Activated CD4-positive, alpha-beta T cell treated with anti-CD3 and anti-CD28 coated beads, Interleukin-2, amount 50 U/mL, for 1 hour (primary cell): Measurements from ENCODE around the gene NT5DC2.
A peak's percentile ranks its signal among the peaks of the same experiment; 100 is the strongest.
"Not testable (repeated sequence)": the region's sequence is repeated elsewhere in the genome, so short reads cannot be mapped to it uniquely, and the experiment has no call there.

Experiments
- DNase-seq: peaks from one replicate; pipeline ENCODE4 v3.0.0-alpha.2; 2020

Gene NT5DC2

GRCh38 chr3:52536369-52537164 is 2.9 kb upstream of the NT5DC2 start, which contains the start of gene UQCC5:
TSS of gene UQCC5 (plus strand) at chr3:52536605. CDS start at chr3:52536756, 151 bp downstream.
- DNase-seq = peak; percentile 96

DNA sequence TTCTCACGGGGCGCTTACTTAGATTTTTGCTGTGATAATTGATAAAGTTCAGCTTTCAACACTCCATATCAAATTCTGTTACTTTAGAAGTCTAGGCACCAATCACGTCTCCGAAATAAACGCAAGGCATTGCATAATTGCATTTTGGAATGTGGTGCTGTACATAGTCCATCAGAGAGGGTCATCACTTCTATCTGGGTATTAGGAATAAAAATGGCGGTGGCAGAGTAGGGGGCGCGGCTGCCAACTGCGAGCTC is 2.4 kb upstream of the NT5DC2 start:
- DNase-seq = no peak

- no peak for DNase-seq
These were observed 1.9 kb upstream of the NT5DC2 start for GRCh38 chr3:52535411-52536111.

GRCh38 chr3:52534281-52535183 is 875 bp upstream of the NT5DC2 start:
- DNase-seq = no peak

GRCh38 chr3:52532838-52533622 is 627 bp downstream of the NT5DC2 start:
- peak; percentile 24 for DNase-seq

DNA sequence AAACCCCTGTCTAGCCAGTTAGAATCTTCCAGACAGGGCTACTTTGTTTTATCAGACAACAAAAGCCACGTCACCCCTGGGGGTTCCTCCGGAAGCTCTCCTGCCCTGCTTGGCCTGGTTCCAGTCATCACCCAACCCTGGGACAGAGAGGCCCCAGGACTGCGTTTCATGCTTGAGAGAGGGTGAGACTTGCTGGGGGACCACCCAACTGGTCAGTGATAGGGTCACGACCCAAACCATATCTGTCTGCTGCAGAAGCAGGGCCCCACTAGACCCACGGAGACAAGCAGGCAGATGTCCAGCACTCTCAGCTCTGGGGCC is 1.2 kb downstream of the NT5DC2 start:
- DNase-seq = no peak

DNA sequence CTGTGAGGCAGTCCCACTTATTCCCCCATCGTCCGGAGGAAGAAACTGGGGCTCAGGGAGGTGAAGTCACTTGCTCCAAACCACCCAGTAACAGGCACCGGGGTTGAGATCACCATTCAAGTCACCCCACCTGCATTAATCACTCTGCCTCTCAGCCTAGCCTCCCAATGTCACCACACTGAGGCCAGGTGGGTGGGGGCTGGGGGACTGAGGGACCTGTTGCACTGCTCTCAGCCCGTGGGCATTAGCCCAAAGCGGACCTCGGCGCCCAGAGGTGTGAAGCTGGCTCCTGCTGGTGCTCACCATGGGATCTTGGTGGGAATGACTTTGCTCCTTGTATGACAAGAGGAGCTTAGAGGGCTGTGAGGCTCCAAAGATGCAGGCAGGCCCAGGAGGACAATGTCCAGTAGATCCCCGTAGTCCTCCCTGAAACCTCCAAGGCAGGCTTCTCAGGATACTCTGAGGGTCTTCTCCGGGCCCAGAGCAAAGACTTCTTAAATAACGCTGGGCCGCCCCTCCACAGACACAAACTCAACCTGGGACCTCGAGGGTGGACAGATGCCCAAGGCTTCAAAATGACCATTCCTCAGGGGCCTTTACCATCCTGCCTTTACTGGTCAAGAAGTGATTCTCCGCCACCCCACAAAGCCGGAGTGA is 1.7 kb downstream of the NT5DC2 start:
- no peak for DNase-seq

- DNase-seq = no peak
These were observed 2.5 kb downstream of the NT5DC2 start for GRCh38 chr3:52530918-52531826.

GRCh38 chr3:52529376-52530333 is 4.0 kb downstream of the NT5DC2 start:
- no peak for DNase-seq

DNA sequence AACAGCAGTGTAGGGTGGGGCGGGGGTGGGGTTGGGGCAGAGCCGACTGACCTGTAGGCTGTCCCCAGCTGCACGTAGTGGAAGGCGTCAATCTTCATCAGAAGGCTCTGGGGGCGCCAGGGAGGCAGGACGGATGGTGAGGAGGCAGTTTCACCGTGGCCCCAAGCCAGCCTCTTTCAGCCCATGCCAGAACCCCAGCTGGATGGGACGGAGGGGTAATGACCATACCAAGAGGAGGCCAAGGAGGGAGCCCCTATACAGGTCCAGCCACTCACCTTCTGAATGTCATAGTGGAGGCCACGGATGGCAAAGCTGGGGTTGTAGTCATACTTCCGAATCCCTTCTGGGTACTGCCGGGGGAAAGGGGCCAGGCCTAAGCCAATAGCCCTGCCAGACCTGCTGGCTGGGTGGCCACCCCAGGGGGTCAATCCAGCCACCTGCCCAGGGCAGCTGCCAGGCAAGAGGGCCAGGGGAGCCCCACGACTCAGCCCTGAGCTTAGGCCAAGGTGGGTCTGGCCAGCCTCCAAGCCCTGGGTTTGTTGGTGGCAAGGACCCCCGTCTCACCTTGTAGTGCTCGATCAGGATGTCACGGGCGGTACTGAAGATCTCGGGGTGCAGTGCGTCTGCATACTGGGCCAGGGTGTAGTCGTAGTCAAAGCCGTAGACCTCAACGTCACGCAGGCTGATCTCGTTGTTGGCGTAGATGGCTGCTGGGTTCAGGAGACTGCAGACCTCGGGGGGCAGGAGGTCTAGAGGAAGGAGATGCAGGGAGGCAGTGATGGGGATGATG is 4.9 kb downstream of the NT5DC2 start:
- no peak for DNase-seq

DNA sequence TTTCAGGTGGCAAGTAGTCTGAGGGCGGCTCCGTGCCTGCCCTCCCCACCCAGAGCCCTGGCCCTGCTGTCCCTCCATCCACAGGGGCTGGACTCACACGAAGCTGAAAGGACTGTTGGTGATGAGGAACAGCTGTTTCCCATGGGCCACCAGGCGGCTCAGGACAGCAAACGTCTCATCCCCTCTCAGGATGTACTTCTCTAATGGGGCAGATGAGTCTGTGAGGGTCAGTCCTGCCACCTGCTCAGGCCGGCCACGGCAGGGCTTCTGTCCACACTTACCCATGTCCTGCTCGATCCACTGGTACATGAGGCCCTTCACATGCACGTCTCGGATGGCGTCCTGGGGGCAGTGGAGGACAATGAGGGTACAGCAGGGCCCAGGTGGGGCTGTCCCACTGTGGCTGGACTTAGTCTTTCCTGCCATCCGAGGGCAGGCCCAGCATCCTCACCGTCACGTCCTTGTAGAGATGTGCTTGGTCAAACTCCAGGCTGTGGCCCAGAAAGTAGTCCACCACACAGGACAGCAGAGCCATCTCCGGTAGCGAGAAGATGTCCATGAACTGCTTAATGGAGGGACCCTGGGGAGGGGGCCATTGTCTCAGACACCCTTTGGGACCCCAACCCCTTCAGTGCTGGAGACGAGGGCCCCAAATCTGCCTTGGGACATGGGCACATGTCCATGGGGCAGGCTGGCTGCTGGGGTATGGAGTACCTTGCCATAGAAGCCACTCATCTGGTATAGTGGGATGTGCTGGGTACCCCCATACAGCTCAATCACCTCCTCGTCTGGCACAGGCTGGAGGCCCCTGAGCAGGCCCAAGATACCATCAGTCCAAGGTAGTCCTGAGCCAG is 5.7 kb downstream of the NT5DC2 start:
- no peak for DNase-seq

GRCh38 chr3:52527039-52527731 is 6.5 kb downstream of the NT5DC2 start:
- no peak for DNase-seq

GRCh38 chr3:52526671-52527038 is 7.0 kb downstream of the NT5DC2 start:
- not testable (repeated sequence) for DNase-seq

DNA sequence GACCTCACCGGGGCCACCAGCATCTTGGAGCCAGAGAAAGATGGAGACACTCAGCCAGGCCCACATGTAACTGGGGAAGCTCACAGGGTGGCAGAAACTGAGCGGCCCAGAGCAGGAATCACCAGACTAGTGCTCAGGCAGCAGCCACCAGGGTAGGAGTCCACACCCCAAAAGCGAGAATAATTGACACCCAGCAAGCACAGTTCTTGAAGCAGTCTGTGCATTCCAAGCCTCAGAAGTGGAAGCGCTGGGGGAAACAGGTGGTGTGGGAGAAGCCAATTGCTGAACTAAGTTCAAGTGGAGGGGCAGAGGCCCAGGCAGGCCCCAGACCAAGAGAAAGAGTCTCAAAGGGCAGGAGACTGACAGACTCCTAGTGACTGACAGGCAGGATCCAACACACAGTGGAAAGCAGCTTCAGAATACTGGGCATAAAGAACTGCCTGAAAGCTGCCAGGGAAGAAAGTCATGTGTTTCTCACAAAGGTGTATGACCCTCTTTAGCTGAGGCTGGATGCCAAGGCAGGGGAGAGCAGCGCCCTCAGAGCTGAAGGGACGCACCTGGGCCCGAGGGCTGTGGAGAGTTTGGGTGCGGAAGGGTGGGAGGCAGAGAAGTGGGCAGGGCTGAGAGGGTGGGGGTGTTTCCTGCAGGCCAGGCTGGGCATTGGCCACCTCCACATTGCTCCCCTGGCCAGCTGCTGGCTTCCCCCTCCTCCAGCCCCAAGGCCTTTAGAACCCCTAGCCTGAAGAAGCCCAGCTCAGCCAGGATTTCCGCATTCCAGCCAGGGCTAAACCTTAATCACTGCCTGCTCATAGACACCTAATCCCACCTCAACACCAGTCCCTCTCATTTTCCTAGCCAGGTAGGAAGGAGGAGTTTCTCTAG is 7.7 kb downstream of the NT5DC2 start:
- DNase-seq = no peak

GRCh38 chr3:52524752-52525679 is 8.6 kb downstream of the NT5DC2 start:
- no peak for DNase-seq
